Measurements from ENCODE around the gene VSTM5.
"Not testable (repeated sequence)": the region's sequence is repeated elsewhere in the genome, so short reads cannot be mapped to it uniquely, and the experiment has no call there.

Gene VSTM5, protein sequence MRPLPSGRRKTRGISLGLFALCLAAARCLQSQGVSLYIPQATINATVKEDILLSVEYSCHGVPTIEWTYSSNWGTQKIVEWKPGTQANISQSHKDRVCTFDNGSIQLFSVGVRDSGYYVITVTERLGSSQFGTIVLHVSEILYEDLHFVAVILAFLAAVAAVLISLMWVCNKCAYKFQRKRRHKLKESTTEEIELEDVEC

DNA sequence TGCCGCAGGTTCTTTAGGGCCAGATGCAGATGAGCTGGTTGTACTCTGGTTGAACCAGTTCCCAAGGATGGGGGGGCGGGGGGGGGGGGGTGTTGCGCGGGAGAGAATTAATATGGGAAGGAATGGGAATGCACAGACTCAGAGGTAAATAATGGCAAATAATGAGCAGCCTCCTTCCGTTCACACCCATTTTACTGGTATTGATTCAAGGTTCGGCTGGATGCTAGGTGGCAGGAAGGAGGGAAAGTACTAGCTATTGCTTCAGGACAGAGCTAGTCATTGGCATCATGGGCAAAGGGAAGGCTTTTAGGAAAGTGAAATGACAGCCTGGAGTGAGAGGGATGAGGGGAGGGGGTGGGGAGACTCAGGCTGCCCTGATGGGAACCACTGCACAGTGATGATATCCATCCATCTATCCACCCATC lies at the start of gene VSTM5:
Gene VSTM5 (minus strand): TSS at position 25 of the 425 bp plus-strand sequence. CDS start 116 bp downstream, outside the sequence.
- no peak for DNase-seq (ENCODE audit: insufficient read length, low spot score)
- no peak for TF ChIP-seq POLR2A (IDR thresholded peaks at IDR 0.05; ENCODE audit: low read depth, low read length)
- no peak for FAIRE-seq

DNA sequence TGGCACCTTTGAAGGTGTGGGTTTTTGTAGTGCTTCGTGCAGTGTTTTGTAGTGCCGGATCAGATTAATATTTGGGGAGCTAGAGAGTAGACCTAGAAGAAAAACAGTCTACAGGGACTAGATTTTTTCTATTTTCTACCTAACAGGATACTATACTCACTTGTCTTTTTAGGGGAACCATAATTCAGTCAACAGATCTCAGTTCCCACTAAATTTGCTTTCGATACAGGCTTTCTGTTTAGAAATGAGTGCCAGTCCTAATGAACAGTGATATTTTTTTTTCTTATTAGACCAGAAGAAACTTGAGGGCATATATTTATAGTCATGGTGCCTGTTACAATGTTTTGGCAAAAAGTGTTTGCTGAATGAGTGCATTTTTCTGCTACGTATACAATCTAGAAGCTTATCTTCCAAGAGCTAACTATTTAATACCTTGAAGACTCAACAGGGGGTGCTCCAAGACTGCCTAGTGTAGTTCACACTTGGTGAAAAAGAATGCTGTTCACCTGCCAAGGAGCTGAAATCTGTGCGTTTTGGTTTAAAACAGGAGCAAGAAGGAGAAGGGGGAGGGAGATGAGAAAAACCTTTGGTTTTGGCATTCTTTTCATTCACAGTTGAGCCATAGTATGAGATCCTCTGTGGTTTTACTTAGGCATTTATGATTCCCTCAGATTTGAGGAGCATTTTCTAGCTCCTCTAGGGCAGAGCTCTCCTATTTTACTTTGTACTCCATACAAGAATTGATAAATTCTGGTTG lies 44.9 kb upstream of the VSTM5 start:
- TF ChIP-seq POLR2A (IDR thresholded peaks at IDR 0.05; ENCODE audit: low read depth, low read length) = no peak

DNA sequence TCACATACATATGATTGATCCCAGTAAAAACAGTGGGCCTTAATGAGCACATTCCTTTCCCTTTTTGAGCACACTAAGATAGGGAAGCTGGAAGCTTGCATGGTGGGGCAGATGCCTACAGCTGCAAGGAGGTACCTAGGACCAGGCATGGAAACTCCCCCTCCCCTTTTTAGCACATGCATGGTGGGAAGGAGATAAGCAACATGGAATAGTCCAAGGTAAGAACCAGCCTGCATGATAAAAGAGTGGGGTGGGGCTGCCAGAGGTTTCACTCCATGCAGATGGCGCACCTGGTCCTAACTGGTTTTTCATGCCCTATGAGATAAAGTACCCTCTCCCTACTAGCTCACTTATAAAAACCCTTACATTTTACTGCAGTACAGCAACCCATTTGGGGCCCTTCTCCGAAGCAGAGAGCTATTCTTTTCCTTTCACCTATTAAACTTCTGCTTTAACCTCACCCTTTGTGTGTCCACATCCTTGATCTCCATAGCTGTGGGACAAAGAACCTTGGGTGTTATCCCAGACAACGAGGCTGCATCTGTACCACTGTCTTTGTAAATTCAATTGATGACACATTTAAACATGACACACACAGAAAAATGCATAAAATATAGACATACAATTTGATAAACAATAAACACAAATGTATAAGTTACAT lies 40.1 kb upstream of the VSTM5 start:
- no peak for TF ChIP-seq POLR2A (IDR thresholded peaks at IDR 0.05; ENCODE audit: low read depth, low read length)
- DNase-seq (ENCODE audit: insufficient read length, low spot score) (no peak), FAIRE-seq (no peak)

More for the DNA sequence above, 44.9 kb upstream of the VSTM5 start:
- DNase-seq (ENCODE audit: insufficient read length, low spot score) (no peak), FAIRE-seq (no peak)

DNA sequence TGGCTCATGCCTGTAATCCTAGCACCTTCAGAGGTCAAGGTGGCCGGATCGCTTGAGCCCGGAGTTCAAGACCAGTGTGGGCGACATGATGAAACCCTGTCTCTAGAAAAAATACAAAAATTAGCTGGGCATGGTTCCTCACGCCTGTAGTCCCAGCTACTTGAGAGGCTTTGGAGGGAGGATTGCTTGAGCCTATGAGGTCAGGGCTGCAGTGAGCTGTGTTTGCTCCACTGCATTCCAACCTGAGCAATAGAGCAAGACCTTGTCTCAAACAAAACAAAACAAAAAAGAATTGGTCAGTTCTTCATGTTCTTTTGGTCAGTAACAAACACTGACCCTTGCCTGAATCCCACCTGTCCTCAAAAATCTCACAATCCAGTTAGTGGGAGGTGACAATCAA lies 36.7 kb upstream of the VSTM5 start:
- FAIRE-seq = no peak
- TF ChIP-seq POLR2A (IDR thresholded peaks at IDR 0.05; ENCODE audit: low read depth, low read length) = no peak

DNA sequence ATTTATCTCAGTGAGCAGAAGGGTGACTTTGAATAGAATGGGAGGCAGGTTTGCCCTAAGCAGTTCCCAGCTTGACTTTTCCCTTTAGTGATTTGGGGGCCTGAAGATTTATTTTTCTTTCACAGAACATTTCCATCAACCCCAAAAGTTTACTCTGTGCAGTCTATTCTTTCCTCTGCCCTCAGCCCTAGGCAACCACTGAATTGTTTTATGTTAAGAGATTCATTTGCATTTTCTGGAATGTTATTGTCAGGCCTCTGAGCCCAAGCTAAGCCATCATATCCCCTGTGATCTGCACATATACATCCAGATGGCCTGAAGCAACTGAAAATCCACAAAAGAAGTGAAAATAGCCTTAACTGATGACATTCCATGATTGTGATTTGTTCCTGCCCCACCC lies 28.7 kb upstream of the VSTM5 start:
- not testable (repeated sequence) for DNase-seq (ENCODE audit: insufficient read length, low spot score); FAIRE-seq

More for the DNA sequence above, 36.7 kb upstream of the VSTM5 start:
- DNase-seq (ENCODE audit: insufficient read length, low spot score) = no peak

DNA sequence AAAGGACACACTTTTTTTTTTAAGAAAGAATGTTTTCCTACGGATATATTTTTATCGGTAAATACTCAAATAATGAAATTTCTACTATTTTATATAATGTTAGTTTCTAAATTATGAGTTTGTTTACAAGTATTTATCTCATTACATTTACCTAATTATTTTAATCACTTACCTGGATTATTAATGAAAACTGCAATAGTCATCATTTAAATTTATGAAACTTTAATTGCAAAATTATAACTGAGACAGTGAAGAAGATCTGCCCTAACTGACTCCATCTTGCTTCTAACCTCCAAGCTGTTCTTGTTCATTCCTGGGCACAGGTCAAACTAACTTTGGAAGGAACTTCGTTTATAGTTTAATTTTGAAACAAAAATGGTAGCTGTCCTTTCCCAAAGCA lies 25.2 kb upstream of the VSTM5 start:
- no peak for TF ChIP-seq POLR2A (IDR thresholded peaks at IDR 0.05; ENCODE audit: low read depth, low read length)
- DNase-seq (ENCODE audit: insufficient read length, low spot score) (no peak), FAIRE-seq (no peak)

DNA sequence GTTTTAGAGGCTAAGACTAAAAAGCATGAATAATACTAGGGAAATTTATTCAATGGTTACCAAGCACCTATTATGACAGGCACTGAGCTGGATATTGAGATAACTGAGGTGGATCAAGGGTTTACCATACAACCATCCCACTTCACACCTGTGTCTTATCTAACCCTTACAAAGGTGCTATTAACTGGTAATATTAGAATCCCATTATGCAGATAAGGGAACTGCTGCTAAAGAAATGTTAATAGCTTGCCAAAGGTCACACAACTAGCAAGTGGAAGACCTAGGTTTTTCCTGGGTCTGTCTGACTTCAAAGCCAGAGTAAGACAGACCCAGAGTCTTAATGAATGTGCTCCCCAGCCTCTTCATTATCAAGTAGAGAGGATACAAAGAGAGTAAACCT lies 21.1 kb upstream of the VSTM5 start:
- no peak for TF ChIP-seq POLR2A (IDR thresholded peaks at IDR 0.05; ENCODE audit: low read depth, low read length)
- no peak for FAIRE-seq
- DNase-seq (ENCODE audit: insufficient read length, low spot score) = no peak

DNA sequence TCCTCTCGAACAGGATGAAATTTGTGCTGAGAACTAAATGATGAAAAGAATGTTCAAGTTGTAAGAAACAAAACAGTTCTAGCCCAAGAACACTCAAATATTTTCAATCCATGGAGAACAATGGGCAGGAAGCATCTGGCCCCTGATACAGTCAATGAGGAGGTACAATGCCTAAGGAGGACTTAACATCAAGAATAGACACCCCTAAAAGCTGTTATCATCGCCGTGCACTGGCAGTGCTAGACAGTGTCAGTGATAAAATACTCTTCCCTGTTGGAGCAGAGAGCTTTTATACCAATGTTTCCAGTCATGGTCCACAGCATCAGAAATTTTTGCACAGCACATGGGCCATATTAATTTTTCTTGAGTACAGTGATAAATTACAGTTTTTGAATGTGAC lies 20.2 kb upstream of the VSTM5 start:
- FAIRE-seq (no peak), DNase-seq (ENCODE audit: insufficient read length, low spot score) (no peak)
- no peak for TF ChIP-seq POLR2A (IDR thresholded peaks at IDR 0.05; ENCODE audit: low read depth, low read length)

DNA sequence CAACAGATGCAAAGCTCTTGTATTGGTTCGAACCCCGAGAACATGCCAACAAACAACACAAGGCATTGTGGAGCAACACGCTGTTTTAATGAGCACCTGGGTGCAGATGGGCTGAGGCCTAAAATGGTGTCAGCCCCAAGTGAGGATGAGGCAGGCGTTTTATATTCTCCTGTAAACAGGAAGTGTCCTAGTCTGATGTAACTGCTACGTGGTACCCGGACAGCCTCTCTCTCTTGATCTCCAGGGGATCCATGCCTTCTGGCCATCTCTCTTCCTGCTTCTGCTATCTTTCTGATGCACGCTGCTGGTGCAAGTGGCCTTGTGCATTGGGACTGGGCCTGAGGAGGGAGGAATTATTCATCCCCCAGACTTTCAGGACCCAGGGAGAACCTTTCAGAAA lies 19.4 kb upstream of the VSTM5 start:
- no peak for DNase-seq (ENCODE audit: insufficient read length, low spot score)
- TF ChIP-seq POLR2A (IDR thresholded peaks at IDR 0.05; ENCODE audit: low read depth, low read length) = no peak
- no peak for FAIRE-seq

DNA sequence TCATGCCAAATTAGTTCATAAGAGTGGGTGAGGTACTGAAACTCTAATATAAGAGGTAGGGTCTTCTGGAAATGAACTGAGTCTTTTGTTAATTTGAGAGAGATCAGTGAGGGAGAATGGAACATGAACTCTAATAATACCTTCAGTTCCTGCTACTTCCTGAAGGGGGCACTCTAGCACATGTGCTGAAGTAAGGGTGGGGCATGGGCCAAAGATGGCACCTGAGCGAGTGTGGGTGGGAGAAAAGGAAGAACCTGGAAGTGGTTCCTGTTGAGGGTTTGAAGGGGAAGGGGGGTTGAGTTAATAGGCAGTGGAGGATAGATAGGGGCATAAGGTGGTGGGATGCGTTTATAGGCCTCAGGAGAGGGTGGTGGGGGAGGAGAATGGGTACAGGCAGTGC lies 18.0 kb upstream of the VSTM5 start:
- DNase-seq (ENCODE audit: insufficient read length, low spot score); FAIRE-seq: not testable (repeated sequence)

DNA sequence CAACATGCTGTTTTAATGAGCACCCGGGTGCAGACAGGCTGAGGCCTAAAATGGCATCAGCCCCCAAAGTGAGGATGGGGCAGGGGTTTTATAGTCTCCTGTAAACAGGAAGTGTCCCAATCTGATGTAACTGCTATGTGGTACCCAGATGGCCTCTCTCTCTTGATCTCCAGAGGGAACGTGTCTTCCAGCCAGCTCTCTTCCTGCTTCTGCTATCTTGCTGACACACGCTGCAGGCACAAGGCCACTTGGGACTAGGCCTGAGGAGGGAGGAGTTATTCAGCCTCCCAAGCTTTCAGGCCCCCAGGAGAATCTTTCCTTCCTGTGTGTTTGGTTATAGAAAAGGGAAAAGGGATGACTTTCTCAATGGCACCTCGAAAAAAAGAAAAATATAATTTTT lies 11.4 kb upstream of the VSTM5 start:
- DNase-seq (ENCODE audit: insufficient read length, low spot score) (no peak), FAIRE-seq (no peak)
- TF ChIP-seq POLR2A (IDR thresholded peaks at IDR 0.05; ENCODE audit: low read depth, low read length) = no peak

DNA sequence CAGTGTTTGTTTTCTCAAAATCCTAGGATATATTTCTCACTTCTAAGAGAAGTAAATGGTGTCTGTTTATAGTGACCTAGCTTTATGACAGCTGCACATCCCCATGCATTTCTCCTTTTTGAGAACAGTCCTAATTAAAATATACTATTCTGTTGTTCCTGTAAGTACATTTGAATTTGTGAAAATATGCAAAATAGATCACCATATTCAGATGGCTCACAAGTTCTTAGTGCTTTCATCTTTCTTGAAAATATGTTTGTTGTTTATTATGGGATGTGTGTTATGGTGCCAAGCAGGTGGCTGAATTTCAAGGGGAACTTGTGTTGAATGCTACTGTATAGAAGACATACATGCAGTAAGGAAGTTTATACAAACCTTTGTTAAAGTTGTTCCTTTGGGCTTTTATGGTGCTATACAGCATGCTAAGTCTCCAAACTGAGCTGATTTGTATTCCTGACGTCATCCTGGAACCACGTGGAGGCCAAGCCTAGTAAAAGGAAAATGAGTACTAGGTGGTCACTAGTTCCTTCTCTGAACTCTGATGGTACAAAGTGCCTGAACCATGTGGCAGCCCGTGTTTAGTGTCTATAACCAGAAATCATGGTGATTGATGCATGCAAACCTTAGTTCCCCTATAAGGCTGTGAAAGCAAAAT lies 7.8 kb upstream of the VSTM5 start:
- TF ChIP-seq POLR2A (IDR thresholded peaks at IDR 0.05; ENCODE audit: low read depth, low read length) = no peak
- no peak for DNase-seq (ENCODE audit: insufficient read length, low spot score)
- no peak for FAIRE-seq

DNA sequence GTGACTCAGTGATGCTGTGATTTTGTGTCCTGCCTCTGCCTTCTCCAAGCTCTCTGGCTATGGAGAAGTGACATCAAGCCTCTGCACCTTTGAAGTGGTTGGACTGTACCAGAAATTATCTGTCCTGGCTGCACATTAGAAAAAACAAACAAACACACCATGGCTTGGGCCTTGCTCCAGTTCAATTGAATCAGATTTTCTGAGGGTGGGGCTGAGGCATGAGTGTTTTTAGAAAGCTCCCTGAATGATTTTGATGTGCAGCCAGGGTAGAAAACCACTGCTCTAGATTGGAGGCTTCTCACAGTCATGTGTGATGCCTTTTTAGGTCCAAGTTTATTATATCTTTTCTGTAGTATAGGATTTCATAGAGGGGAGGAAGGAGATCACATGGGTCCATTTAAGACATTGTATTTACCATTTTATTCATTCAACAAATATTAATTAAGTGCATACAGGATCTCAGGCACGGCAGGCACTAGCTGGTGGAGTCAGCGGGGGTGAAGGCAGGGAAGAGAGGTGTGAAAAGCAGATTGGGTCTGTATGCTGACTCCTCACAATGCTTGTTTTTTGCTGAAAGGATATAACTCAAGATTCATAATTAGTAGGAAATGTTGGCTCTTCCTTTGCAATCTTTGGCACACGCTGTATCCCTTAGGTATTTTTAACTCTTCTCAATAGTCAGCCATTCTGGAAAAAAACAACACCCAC lies 7.1 kb upstream of the VSTM5 start:
- TF ChIP-seq POLR2A (IDR thresholded peaks at IDR 0.05; ENCODE audit: low read depth, low read length) = no peak
- no peak for DNase-seq (ENCODE audit: insufficient read length, low spot score)
- no peak for FAIRE-seq

DNA sequence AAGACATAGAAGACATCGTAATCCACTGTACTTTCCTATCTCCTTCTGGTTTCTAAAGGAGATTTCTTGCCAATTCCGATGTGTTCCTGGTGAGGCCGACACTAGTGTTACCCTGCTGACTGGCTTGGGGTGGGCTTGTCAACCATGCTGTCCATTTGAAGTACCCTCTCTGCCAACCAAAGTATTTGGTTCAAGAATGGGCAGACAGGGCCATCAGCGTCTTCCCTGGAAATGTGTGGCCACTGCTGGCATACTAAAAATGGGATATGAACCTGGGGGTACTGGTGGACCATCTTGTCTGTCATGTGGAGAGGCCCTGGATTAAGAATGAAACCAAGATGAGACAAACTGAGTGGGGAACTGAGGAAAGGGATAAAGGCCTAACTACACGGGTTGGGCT lies 1.8 kb upstream of the VSTM5 start:
- no peak for DNase-seq (ENCODE audit: insufficient read length, low spot score)
- no peak for FAIRE-seq
- no peak for TF ChIP-seq POLR2A (IDR thresholded peaks at IDR 0.05; ENCODE audit: low read depth, low read length)

Data from H54 (cell line).